OCI-LY1 (cell line): ENCODE measurements around the gene NRIP1.

Experiments used
- CTCF ChIP-seq: fragments of 200-600 bp; sonication (generic), shearing (Covaris generic); IDR thresholded peaks from 2 replicates; pipeline ENCODE4 v1.5.1; 2017; ENCODE audit warnings: mild to moderate bottlenecking, antibody characterized with exemption, low read length, moderate library complexity, mixed read lengths
- EZH2 ChIP-seq: fragments of 200-600 bp; sonication (generic), shearing (Covaris generic); IDR thresholded peaks from 2 replicates; pipeline ENCODE4 v1.8.0; 2017; ENCODE audit warnings: borderline replicate concordance, mixed run types, mild to moderate bottlenecking, antibody characterized with exemption, low read length, moderate library complexity, mixed read lengths

GRCh38 chr21:14972678-14973077 is 92.1 kb downstream of the NRIP1 start:
- TF ChIP-seq CTCF: no peak
- no peak for TF ChIP-seq EZH2
